Activated CD4-positive, alpha-beta memory T cell treated with anti-CD3 and anti-CD28 coated beads, Interleukin-2, amount 10 ng/mL, durations not matched to agents 7 days and 5 days (primary cell): ENCODE results near the gene ATP8B4. TPM values are rescaled to one million over a fixed set of nuclear protein-coding genes. Genes with fewer than 3 reads are reported as not detected.

ENCODE experiments used
- CTCF ChIA-PET: fragments of 350-600 bp; sonication (Branson Sonifier 250); formaldehyde crosslinking; loops from one replicate; lab custom pipeline; 2021; ENCODE audit warnings: antibody characterized with exemption, inconsistent platforms; lab: Charles Lee
- POLR2A ChIA-PET: fragments of 350-600 bp; sonication (Branson Sonifier 250); formaldehyde crosslinking; loops from one replicate; lab custom pipeline; 2021; ENCODE audit warnings: antibody characterized with exemption; lab: Charles Lee
- DNase-seq: peaks from one replicate; pipeline ENCODE4 v3.0.0-alpha.2; 2020
- H3K27ac Mint-ChIP-seq: one replicate; pipeline ENCODE4 v1.8.0; 2021; ENCODE audit warnings: mild to moderate bottlenecking, mixed read lengths
- H3K27me3 Mint-ChIP-seq: one replicate; pipeline ENCODE4 v1.8.0; 2021; ENCODE audit warnings: mixed read lengths
- H3K36me3 Mint-ChIP-seq: one replicate; pipeline ENCODE4 v1.8.0; 2021; ENCODE audit warnings: low read depth, mixed read lengths
- H3K4me1 Mint-ChIP-seq: one replicate; pipeline ENCODE4 v1.8.0; 2021; ENCODE audit warnings: mixed read lengths
- H3K4me3 Mint-ChIP-seq: one replicate; pipeline ENCODE4 v1.8.0; 2021; ENCODE audit warnings: mild to moderate bottlenecking, mixed read lengths
- H3K9me3 Mint-ChIP-seq: one replicate; pipeline ENCODE4 v1.8.0; 2021; ENCODE audit warnings: mixed read lengths
- total RNA-seq, 2 experiments: library from RNA; stranded (reverse); gene quantifications; one replicate each; pipeline ENCODE4 v1.2.3, GENCODE V29; 2021

ATP8B4 gene
- total RNA-seq, 2 experiments from 2014 or later = 19.9 to 20.7 TPM

GRCh38 chr15:49855917-49856637 is 263.0 kb downstream of the ATP8B4 start:
- POLR2A ChIA-PET = no interaction called here
- Mint-ChIP-seq H3K9me3 (no peaks in the 10 kb centered on the region), H3K27ac (no peak overlapping the region), H3K36me3 (peaks cover 3% of the 10 kb centered on the region), H3K4me3 (no peak overlapping the region), H3K4me1 (no peaks in the 10 kb centered on the region), H3K27me3 (no peaks in the 10 kb centered on the region)
- no peak for DNase-seq
- CTCF ChIA-PET = interaction anchor here (1.0 kb wide), 1 partner anchor 20 kb away, joined by 5 read pairs; no protein-coding TSS in a partner anchor

DNA sequence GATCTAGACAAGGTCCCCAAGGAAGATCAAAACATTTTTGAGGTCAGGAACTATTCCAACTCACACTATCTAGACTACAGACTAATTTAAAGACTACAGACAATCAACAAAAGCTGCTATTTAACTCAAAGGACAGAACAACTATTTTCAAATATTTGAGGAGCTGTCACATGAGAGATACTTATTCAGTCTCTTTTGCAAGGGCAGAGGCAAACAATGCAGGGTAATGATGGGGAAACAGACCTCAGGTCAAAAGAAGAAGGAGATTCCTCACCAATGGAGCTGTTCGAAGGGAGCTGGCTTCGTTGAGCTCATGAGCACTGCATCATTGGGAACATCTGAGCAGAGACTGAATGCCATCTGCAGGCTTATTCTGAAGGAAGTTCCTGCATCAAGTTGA is 266.3 kb downstream of the ATP8B4 start:
- H3K27ac Mint-ChIP-seq = no peak overlapping the region
- no peaks in the 10 kb centered on the region for H3K4me1 Mint-ChIP-seq
- ChIA-PET CTCF (no interaction called here), POLR2A (no interaction called here)
- H3K4me3 Mint-ChIP-seq = no peak overlapping the region
- no peak for DNase-seq
- no peaks in the 10 kb centered on the region for H3K9me3 Mint-ChIP-seq
- H3K27me3 Mint-ChIP-seq = no peaks in the 10 kb centered on the region
- peaks cover 9% of the 10 kb centered on the region for H3K36me3 Mint-ChIP-seq

- CTCF ChIA-PET = no interaction called here
Measured at GRCh38 chr15:49848807-49849206, 270.2 kb downstream of the ATP8B4 start.

GRCh38 chr15:49848282-49848724 is 270.7 kb downstream of the ATP8B4 start:
- Mint-ChIP-seq H3K4me3 (no peak overlapping the region), H3K9me3 (no peaks in the 10 kb centered on the region), H3K36me3 (peaks cover 13% of the 10 kb centered on the region), H3K4me1 (no peaks in the 10 kb centered on the region), H3K27ac (no peak overlapping the region), H3K27me3 (no peaks in the 10 kb centered on the region)
- POLR2A ChIA-PET = no interaction called here
- CTCF ChIA-PET = no interaction called here
- DNase-seq = no peak

More at GRCh38 chr15:49848807-49849206, 270.2 kb downstream of the ATP8B4 start:
- no peaks in the 10 kb centered on the region for H3K9me3 Mint-ChIP-seq
- H3K27ac Mint-ChIP-seq = no peak overlapping the region
- peaks cover 12% of the 10 kb centered on the region for H3K36me3 Mint-ChIP-seq
- H3K4me3 Mint-ChIP-seq = no peak overlapping the region
- no peak for DNase-seq
- no peaks in the 10 kb centered on the region for H3K4me1 Mint-ChIP-seq
- POLR2A ChIA-PET = no interaction called here
- no peaks in the 10 kb centered on the region for H3K27me3 Mint-ChIP-seq

DNA sequence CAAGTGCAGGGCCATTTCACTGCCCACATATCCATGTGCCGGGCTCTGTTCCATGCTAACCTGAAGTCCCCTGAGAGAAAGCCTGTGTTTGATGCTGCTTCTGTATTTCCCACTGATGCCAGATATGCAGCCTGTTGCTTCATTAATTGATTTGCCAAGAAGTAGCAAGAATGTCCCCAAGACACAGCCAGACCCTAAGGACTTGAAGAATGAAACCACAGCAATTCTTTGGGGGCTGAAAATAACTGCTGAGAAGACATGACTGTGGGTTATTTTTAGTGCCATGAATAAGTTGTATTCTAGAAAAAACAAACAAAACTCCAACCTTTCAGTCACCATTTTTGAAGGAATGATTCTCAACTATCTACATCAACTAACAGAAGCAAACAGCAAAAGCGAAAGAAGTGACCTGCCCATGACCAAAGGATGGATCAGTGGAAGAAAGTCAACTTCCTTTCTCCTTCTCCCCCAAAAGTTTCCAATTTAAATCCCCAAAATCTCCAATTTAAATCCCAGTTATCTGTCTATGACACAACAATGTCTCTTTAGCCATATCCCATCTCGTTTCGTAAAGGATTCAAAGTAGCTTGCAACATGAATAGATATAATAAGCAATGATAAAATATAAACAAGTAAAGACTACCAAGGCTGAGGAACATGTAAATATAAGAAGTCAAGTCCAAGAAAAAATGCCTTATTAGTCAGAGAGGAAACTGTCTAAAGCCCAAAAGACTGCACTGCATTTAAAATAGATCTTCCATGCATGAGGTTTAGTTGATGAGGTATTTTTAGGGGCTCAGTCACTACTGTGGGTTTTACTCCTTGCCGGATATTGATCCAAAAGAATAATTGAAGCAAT is 271.4 kb downstream of the ATP8B4 start:
- Mint-ChIP-seq H3K27me3 (no peaks in the 10 kb centered on the region), H3K9me3 (no peaks in the 10 kb centered on the region), H3K36me3 (peaks cover 18% of the 10 kb centered on the region), H3K4me1 (no peaks in the 10 kb centered on the region), H3K27ac (no peak overlapping the region), H3K4me3 (no peak overlapping the region)
- POLR2A ChIA-PET = no interaction called here
- CTCF ChIA-PET = no interaction called here
- DNase-seq = no peak

- peaks cover 18% of the 10 kb centered on the region for H3K36me3 Mint-ChIP-seq
- no peak overlapping the region for H3K27ac Mint-ChIP-seq
- no peak overlapping the region for H3K4me3 Mint-ChIP-seq
- no peaks in the 10 kb centered on the region for H3K4me1 Mint-ChIP-seq
- no peak for DNase-seq
- CTCF ChIA-PET = no interaction called here
- H3K27me3 Mint-ChIP-seq = no peaks in the 10 kb centered on the region
- POLR2A ChIA-PET = no interaction called here
- H3K9me3 Mint-ChIP-seq = no peaks in the 10 kb centered on the region
Measured at GRCh38 chr15:49844390-49844789, 274.6 kb downstream of the ATP8B4 start.

DNA sequence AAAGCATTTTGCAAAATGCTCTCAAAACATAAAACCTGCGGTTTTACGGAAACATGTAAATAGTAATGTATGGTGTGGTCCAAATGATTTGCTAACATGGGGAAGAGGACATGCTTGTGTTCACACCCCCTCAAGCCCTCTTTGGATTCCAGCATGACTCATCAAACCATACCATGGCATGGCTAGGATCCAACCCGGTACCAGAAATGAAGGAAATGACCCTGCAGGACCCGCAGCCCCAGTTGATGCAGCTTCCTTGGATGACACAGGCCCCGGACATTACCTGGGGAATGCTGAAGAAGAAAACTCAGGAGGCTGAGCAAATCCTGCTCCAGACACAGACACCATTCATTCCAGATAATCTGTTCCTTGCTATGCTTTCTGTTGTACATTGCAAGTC is 275.3 kb downstream of the ATP8B4 start:
- POLR2A ChIA-PET = no interaction called here

GRCh38 chr15:49842031-49842730 is 276.9 kb downstream of the ATP8B4 start:
- no peak for DNase-seq
- Mint-ChIP-seq H3K36me3 (peaks cover 19% of the 10 kb centered on the region), H3K4me3 (no peak overlapping the region), H3K27me3 (no peaks in the 10 kb centered on the region), H3K4me1 (no peaks in the 10 kb centered on the region), H3K9me3 (peaks cover 11% of the 10 kb centered on the region), H3K27ac (no peak overlapping the region)
- POLR2A ChIA-PET = no interaction called here
- CTCF ChIA-PET = no interaction called here

More for the DNA sequence above, 275.3 kb downstream of the ATP8B4 start:
- Mint-ChIP-seq H3K36me3 (peaks cover 21% of the 10 kb centered on the region), H3K4me1 (no peaks in the 10 kb centered on the region), H3K9me3 (peaks cover 6% of the 10 kb centered on the region), H3K27me3 (no peaks in the 10 kb centered on the region), H3K4me3 (no peak overlapping the region), H3K27ac (no peak overlapping the region)
- DNase-seq = no peak
- CTCF ChIA-PET = no interaction called here

- no peak for DNase-seq
- Mint-ChIP-seq H3K4me3 (no peak overlapping the region), H3K4me1 (no peaks in the 10 kb centered on the region), H3K27me3 (peaks cover under 1% of the 10 kb centered on the region), H3K36me3 (peaks cover 3% of the 10 kb centered on the region), H3K27ac (no peak overlapping the region), H3K9me3 (peaks cover under 1% of the 10 kb centered on the region)
- ChIA-PET POLR2A (no interaction called here), CTCF (no interaction called here)
Measured at GRCh38 chr15:49832511-49832910, 286.5 kb downstream of the ATP8B4 start.

GRCh38 chr15:49831206-49831965 is 287.6 kb downstream of the ATP8B4 start:
- Mint-ChIP-seq H3K27ac (no peak overlapping the region), H3K36me3 (peaks cover 3% of the 10 kb centered on the region), H3K4me3 (no peak overlapping the region), H3K27me3 (peaks cover 2% of the 10 kb centered on the region), H3K4me1 (no peaks in the 10 kb centered on the region), H3K9me3 (no peaks in the 10 kb centered on the region)
- no peak for DNase-seq
- ChIA-PET POLR2A (no interaction called here), CTCF (no interaction called here)

DNA sequence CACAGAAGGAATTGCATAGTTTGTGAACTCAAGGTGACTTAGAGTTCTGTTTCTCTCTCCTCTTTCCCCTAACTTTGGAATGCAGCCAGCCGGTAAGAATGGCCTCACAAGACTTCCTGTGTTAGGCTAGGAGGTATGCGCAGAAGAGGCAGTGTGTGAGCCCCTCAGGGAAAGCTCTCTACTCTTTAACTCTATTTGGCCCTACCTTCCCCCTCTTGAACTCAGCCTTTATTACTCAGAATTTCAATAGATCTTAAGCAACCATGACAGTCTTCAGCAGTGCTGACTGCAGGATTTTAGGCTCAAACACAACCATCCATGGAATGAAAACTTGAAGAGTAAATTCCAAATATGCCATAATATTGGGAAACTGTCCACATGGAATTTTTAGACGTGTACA is 288.6 kb downstream of the ATP8B4 start:
- Mint-ChIP-seq H3K4me3 (no peak overlapping the region), H3K4me1 (no peaks in the 10 kb centered on the region), H3K27me3 (peaks cover 2% of the 10 kb centered on the region), H3K27ac (no peak overlapping the region), H3K9me3 (no peaks in the 10 kb centered on the region), H3K36me3 (peaks cover 3% of the 10 kb centered on the region)
- DNase-seq = no peak
- POLR2A ChIA-PET = no interaction called here
- CTCF ChIA-PET = no interaction called here

- CTCF ChIA-PET = interaction anchor here (0.6 kb wide), 1 partner anchor 592 kb away, joined by 3 read pairs; no protein-coding TSS in a partner anchor
- H3K4me1 Mint-ChIP-seq = no peaks in the 10 kb centered on the region
- POLR2A ChIA-PET = no interaction called here
- H3K4me3 Mint-ChIP-seq = no peak overlapping the region
- H3K36me3 Mint-ChIP-seq = peaks cover 3% of the 10 kb centered on the region
- no peak for DNase-seq
- peaks cover 2% of the 10 kb centered on the region for H3K27me3 Mint-ChIP-seq
- no peak overlapping the region for H3K27ac Mint-ChIP-seq
- H3K9me3 Mint-ChIP-seq = no peaks in the 10 kb centered on the region
Measured at GRCh38 chr15:49827311-49827710, 291.7 kb downstream of the ATP8B4 start.
